Measurements from ENCODE around the gene ZNF512B.
A peak's percentile ranks its signal among the peaks of the same experiment; 100 is the strongest.
"Not testable (repeated sequence)": the region's sequence is repeated elsewhere in the genome, so short reads cannot be mapped to it uniquely, and the experiment has no call there.

ZNF512B gene

GRCh38 chr20:63962426-63963347 lies 7.0 kb downstream of the ZNF512B start:
- DNase-seq (ENCODE audit: low read depth) = no peak

DNA sequence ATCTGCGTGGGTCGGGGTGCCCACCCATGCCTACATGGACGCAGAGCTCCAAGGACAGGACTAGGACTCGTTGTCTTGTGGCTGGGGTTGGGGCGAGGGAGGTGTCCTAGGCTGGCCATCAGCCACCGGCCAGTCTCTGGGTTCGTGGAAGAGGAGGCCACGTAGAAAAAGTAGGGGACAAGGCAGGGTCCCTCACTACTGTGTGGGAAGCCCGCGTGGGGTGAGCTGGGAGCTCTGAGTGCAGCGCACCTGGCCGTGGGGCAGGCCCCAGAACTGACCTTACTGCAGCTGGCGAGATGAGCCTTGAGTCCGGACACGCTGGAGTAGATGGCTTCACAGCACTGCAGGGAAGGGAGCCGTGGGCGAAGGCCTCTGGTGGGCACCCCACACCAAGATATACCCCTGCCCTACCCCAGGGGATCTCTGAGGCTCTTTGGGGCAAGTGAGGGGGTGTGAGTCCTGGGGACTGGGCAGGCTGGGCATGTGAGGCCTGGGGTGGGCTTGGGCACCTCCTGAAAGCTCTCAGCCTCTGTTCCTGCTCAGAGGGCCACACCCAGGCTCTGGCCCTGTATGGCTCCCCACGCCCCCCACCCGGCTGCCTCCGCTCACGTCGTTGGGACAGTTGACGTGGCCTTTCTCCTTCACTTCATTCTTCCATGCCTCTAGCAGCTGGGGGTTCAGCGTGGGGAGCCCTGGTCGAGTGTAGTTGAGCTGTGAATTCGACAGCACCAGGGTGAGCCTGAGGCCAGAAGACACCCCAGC lies 7.9 kb downstream of the ZNF512B start:
- no peak for DNase-seq (ENCODE audit: low read depth)

GRCh38 chr20:63960654-63961621 lies 8.8 kb downstream of the ZNF512B start:
- not testable (repeated sequence) for DNase-seq (ENCODE audit: low read depth)

DNA sequence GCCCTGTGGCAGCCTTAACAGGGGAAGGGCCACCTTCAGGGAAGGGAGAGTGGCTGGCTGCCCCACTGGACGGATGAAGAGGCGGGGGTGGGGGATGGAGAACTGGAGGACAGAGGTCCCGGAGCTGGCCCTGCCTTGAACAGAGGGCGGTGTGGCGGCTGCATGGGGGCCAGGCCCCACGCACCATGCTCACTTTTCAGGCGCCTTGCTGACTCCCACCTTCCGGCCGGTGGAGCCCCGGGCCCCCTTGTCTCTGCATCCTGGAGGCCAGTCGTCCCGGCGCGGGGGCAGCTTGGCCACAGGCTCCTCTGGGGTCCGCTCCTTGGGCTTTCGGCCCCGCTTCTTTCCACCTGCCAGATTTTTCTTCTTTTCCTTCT lies 10.0 kb downstream of the ZNF512B start:
- DNase-seq (ENCODE audit: low read depth) = no peak

DNA sequence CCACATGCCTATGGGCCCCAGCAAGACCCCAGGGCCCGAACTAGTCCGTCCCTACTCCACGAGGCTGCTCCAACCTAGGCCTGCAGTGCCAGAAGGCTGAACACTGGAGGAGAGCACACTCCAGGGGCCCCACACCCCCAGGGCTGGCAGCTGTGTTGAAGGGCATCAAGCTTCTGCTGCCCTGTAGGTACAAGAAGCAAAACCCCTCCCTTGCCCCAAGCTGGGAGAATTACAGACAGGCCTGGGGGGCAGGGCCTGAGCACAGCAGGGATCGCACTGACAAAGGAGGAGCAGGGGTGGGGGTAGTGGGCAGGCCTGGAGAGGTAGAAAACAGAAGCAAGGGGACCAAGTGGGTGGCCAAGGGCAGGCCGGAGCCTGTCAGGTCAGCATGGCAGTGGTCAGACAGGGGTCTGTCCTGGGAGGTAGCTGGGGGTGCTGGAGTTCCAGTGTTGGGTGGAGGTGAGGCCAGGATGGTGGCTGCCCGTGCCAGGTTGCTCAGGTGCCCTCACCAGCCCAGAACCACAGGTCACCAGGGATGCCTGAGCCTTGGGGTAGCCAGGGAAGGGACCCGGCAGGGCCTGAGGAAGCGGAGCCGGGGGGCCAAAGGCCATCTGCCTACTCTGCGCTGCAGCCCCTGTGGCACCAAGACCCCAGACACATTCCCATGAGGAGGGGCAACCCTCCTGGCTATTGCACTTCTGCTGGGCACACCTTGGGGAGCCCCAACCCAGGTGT lies 10.6 kb downstream of the ZNF512B start:
- DNase-seq (ENCODE audit: low read depth) = no peak

- DNase-seq (ENCODE audit: low read depth) = no peak
Observed at GRCh38 chr20:63958471-63958870, 11.3 kb downstream of the ZNF512B start.

DNA sequence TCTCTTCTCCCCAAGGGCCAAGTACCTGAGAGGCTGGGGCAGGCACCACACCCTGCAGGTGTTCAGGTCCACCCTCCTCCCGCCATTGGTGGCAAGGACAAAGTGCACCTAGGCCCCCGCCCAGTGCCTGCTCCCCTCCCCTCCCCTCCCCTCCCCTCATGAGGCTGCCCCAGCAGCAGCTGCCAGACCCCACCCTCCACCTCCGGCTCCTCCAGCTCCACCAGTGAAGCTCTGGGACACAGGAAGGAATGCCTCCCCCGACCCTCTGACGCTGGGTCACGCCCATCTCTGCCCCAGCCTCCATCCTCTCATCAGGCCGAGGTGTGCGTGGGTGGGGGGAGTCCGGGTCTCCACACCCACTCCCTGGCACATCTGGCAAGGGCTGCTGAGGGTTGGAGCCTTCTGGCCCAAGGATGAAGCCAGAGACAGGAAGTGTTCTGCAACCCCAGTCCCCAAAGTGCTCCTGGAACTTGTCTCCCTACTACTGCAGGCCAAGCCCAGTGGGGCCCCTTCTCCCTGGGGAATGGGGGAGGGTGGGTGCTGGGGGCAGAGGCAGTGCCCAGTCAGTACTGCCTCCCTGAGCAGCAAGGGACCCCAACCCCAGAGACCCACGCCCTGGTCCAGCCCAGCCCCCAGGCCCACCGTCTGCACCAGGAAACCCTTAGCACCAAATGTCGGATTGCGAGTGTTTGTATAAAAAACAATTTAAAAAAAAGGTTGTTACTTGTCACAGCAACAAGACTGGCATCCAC lies 11.9 kb downstream of the ZNF512B start:
- no peak for DNase-seq (ENCODE audit: low read depth)

DNA sequence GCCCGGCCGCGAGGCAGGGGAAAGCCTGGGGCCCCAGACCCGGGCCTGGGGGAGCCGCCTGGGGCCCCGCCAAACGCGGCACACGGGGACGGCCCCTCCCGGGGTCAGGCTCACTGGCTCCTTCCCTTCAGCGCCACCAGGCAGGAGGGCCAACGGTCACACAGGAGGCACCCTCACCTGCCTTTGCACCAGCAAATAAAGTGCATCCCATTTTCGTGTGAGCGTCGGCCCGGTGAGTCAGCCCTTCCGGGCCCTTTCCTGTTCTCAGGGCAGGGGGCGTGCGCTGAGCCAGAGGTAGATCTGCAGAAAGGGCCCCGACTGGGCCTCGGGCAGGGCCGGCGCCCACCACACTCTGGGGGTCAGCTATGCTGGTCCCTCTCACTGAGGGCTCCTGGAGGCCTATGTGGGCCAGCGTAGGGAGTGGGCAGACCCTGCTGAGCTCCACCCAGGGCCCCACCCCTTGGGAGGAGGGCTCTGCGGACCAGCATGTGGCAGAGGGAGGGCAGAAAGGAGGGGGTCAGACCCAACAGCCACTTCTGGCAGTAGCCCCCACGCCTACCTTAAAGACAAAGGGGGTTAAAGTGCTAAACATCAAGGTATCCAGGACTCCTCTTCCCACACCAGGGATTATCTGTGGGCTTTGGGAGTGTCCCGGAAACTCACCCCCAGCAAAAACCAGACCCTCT lies 12.6 kb downstream of the ZNF512B start:
- DNase-seq (ENCODE audit: low read depth) = no peak

DNA sequence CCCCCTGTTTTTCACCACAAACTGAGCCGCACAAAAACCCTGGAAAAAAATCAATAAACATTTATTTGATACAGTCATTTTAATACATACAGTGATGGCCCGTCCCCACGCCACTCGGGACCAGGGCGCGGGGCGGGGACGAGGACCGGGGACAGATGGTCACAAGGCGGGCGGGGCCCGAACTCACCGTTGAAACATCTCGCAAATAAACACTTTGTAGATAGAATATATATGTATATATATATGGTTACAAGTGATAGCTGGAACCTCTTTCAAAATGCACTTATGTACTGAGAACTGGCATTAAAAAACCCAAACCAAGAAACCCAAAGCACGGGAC lies 13.1 kb downstream of the ZNF512B start:
- DNase-seq (ENCODE audit: low read depth) = no peak

DNA sequence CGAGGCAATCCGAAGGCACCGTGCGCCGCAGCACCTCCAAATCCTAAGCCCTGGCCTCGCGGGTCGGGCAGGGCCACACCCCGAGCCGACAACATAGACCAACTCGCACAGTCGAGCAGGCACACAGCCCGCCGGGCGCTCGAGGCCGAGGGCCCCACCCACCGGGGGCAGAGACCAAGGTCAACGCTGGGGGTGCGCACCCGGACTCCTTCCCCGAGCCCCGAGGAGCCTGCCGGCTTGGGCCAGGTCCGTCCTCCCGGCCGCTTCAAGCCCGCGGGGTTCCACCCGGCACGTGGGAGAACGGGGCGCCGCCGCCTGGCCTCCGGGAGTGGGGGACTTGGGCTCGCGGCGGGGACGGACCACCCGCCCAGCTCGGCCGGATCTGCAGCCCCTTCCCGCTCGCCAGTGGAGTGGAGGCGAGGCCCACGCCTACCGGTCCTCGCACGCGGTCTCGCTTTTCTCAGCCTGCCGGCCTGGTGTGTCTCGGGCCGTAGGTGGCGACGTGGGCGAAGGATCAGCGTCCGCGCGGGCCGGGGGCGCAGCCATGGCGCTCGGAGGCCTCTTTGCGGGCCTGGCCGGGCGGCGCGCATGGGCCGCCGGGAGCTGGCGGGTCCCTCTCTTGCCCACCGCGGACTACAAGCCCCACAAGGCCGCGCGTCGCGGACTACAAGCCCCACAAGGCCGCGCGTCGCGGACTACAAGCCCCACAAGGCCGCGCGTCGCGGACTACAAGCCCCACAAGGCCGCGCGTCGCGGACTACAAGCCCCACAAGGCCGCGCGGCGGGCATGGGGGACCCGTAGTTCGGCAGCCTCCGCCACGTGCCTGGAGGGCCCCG lies 13.7 kb downstream of the ZNF512B start, which contains the start of gene UCKL1:
Gene UCKL1, minus strand, starts transcription at position 590 of the 837 bp plus-strand sequence. Its CDS starts 44 bp downstream, at position 546.
- DNase-seq (ENCODE audit: low read depth) = peak; percentile 70

DNA sequence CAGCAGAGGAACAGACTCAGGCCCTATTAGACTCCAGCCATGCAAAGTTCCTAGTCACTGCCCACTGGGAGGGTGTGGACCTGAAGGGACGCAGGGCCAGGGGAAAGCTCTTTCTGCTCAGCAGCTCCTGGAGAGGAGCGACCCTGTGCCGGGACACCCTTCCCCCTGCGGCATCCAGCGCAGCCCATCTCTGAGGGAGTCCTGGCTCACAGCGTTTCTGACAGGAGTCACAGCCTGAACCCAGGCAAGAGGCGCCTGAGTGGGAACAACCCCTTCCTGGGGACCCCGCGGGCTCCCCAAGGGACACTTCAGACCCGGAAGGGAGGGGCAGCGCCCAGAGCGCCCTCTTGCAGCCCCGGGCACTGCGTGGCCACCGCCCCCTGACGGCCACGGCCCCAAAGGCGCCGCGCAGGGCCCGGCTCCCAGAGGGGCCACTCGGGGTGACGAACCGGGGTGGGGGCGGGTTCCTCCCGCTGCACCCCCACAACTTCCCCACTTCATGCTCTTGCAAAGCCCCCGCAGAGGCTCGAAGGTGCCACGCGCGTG lies 14.4 kb downstream of the ZNF512B start:
- no peak for DNase-seq (ENCODE audit: low read depth)

DNA sequence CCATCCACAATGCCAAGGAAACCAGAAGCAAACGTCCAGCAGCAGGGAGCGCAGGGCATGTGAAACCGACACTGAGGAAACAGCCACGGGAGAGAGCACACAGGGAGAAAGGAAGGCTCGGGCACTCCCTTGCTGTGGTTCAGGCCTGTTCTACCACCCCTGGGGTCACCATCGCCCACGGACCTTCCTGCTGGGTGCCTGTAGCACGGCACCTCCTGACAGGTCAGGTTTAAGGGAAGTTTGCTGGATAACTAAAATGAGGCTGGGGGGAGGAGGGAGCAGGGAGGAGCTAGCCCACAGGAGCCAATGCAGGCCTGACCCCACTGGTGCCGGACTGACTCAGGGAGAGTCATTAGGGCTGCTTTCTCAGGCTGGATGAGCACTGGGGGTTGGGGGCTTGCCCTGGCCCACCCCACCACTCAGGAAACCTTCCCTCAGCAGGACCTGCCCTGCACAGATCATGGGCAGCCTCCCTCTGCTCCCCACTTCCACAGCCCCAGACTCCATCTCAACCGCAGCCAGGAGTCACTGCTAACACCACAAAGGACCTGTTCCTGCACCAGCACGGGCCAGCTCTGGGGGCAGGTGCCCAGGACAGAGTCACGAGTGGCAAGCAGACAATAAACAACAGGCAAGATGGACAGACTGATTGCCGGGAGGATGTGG lies 15.8 kb downstream of the ZNF512B start:
- no peak for DNase-seq (ENCODE audit: low read depth)

DNA sequence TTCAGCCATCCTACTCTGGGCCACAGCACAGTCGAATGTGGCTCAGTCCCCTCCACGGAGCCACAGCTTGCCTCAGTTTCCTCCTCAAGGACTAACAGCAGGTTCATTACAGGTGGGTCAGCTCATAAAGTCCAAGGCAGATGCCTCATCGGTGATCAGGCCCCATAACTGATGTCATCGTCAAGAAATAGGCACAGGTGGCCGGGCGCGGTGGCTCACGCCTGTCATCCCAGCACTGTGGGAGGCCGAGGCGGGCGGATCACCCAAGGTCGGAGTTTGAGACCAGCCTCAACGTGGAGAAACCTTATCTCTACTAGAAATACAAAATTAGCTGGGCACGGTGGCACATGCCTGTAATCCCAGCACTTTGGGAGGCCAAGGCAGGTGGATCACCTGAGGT lies 17.0 kb downstream of the ZNF512B start:
- no peak for DNase-seq (ENCODE audit: low read depth)

- DNase-seq (ENCODE audit: low read depth) = no peak
Observed at GRCh38 chr20:63952210-63952535, 17.6 kb downstream of the ZNF512B start.

- DNase-seq (ENCODE audit: low read depth) = no peak
Observed at GRCh38 chr20:63951398-63952209, 18.1 kb downstream of the ZNF512B start.

DNA sequence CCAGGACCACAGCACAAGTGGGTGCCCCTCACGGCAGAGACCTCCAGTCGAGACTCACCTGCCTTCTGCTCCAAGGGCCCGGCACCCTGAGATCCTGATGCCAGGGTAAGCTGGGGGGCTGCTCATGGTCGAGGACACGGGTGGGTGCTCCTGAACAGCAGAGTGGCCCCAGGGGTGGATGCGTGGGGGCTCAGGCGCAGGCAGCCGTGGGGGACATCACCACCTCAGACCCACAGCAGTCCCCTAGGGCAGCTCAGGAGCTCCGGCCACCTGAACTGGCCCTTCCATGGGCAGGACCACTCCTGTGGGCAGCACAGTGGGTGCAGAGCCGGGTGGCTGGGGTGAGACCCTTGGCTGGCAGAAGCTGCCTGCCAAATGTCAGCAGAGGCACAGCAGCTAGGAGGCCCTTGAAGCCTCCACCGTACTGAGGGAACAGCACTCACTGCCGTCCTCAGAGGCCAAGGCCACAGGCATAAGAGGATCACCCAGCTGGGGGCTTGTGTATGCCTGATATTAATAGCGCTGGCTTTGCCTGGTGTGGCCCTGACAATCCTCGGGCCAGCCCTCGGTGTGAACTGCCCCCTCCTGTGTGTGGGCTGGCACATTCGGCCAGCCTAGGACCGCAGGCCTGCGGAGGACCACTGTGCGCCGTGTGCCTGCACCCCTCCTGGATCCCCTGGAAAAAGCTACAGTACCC lies 18.9 kb downstream of the ZNF512B start:
- no peak for DNase-seq (ENCODE audit: low read depth)
